HG03045 (cell line): Measurements from ENCODE around the gene NTMT1.

Source experiments
- ATAC-seq: cut with Tn5 transposase; IDR thresholded peaks from one replicate; pipeline ENCODE4 v1.9.1; 2021; ENCODE audit warnings: mild to moderate bottlenecking, moderate library complexity; ENCODE audit not compliant: unreplicated experiment

NTMT1 gene

DNA sequence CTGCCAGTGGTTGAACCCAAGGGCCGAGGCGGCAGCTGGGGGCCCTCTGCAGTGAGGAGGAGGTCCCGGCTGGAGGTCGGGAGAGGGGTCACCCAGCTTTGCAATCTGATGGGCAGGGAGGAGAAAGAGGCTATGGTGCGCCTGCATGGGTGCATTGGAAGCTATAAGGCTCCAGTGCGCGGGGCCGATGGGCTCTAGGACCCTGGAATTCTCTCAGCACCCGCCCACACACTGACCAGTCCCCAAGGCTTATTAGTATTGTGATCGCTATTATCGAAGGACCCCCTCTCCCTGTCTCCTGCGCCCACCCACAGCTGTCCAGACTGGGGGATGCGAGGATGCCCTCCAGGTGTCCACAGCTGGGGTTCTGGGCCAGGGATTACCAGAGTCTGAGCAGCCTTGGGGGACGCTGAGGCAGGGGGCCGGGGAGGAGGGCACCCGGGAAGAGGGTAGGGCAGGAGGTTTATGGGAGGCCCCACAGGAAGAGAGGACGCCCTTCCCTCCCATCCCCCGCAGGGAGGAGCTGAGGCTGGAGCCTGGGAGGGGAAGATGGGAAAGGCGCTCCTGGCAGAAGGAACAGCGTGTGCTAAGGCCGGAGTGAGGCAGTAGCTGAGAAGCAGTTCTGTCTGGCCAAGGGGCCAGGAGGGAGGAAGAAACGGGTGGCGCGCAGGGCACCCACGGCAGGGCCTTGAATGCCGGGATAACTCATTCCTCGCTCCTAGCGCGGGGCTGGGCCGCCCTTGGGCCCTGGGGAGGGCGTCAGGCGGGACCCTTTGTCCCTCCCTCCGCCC, 29.2 kb upstream of the NTMT1 start:
- no peak for ATAC-seq

DNA sequence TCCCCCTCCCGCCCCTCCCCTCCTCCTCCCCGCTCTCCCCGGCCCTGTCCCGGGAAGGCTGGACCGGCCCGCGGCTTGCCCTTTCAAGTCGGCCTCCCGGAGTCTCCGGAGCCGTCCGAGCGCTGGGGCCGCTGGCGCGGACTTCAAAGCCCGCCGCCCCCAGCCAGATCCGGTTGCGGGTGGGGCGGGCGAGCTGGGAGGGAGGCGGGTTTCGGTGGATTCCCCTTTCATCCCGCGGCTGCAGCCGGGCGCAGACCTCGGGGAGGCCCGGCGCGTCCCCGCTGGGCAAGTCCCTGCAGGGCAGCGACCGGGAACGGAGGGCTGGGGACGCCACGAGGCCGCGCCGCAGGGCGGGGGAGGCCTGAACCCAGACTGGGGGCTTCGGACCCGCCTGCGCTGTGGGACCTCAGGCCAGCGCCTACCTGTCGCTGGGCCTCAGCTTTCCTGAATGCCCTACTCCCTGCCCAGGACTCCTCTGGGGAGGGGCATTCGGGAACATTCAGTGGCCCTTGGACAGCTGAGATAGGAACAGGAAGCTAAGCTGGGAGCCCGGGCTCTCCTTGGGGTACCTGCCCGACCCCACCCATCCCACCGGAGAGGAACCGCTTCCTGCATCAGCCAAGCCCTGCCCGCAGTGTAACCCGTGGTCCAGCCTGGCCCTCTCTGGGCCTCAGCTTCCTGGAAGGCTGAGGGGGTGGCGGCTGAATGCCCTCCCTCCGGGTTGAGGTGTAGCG, 28.4 kb upstream of the NTMT1 start:
- no peak for ATAC-seq

DNA sequence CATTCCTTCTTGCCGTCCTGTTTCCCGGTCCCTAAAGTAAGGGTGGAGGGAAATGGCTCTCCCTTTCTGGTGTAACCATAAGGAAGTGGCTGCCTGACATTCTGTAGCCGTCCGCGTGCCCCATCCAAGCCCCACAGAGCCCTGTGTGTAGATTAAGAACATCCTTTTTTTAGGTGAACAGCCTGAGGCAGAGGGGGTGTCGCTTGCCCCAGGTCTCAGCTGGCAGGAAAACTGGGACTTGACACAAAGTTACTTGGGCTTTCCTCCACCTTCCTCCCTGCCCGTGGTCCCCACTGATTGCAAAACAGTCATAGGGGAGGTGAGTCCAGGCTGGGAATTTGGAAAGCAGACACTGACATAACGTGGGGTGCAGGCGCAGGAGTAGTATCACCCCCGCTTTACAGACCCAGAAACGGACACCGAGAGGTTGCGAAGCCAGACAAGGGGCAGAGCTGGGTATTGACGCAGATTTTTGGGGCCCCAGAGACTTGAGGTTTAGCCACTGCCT, 27.8 kb upstream of the NTMT1 start:
- ATAC-seq, result no peak

DNA sequence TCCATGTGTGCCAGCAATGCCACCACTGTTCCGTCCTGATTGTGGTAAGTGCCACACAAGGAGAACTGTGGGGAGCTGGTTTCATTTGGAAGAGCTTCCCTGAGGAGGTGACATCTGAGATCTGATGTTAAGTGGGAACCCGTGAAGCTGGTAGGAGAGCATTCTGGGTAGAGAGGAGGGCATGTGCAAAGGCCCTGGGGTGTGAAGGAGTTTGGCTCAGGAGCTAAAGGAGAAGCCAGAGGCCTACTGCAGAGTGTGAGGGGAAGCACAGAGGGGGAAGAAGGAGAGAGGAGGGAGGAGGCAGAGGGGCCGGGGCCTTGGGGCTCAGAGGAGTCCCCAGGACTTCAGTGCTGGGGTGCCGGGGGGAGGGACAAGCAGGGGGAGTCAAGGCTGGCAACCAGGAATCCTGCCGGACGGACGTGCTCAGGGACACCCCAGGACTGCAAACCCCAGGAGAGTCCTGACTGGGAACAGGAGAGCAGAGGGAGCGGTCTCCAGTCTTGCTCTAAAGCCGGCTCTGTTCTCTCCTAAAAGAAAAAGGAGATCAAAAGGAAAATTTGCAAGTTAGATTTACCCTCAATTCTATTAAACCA, 24.8 kb upstream of the NTMT1 start:
- no peak for ATAC-seq

DNA sequence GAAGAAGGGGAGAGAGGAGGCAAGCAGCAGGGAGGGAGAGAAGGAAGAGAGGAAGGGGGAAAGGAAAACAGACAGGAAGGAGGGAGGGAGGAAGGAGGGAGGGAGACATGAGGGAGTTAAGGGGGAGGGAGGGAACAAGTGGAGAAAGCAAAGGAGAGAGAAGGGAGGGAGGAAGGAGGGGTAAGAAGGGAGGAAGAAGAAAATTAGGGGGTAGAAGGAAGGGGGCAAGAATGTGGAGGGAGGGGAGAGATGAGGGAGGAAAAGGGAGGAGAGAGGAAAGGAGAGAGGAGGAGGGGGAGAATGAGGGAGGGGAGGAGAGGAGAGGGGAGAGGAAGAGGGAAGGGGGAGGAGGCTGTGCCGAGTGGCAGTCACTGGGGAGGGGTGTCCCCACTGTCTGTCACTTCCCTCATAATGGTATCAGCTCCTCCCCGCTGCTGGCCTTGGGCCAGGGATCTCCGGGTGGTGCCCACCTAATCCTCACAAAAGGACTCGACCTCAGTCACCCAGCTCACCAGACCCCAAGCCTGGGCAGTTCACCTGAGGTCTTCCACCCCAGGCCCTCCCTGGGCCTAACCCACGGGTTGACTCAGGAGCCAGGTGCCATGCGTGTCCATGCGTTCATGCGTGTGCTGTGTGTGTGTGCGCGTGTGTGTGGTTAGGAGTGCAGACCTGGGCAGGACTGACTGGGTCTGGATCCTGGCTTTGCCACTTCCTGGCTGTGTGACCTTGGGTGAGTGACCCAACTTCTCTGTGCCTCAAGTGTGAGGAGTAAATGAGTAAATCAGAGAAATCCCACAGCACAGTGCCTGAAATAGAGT, 23.2 kb upstream of the NTMT1 start:
- ATAC-seq, result no peak

DNA sequence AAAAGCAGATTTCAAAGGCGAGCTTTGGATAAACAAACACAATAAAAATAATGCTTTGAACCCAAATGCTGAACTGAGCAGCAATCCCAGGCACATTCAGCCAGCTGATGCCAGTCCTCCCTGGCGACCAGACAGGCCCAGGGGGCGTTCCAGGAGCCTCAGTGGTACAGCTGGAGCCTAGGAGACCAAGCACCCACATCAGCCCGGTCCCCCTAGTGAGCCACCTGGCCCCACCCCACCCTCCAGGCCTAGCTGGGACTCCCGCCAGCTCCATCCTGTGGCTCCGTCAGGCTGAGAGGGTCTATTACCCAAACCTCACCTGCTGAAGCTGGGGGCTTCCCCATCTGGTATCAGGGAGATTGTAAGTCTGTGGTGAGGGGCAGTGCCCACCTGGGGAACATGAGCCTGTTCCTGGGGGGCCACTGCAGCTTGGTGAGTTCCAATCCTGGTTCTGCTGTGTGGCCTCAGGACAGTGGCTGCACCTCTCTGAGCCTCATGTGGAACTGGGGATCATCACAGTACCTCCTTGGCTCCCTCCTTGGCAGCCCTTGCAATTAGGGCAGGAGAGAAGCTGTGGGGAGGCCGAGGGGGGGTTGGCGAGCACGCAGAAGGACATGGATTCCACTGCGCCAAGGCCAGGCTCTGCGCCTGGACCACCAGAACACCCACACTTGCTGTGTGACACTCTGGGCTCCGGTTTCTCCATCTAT, 21.8 kb upstream of the NTMT1 start:
- no peak for ATAC-seq

DNA sequence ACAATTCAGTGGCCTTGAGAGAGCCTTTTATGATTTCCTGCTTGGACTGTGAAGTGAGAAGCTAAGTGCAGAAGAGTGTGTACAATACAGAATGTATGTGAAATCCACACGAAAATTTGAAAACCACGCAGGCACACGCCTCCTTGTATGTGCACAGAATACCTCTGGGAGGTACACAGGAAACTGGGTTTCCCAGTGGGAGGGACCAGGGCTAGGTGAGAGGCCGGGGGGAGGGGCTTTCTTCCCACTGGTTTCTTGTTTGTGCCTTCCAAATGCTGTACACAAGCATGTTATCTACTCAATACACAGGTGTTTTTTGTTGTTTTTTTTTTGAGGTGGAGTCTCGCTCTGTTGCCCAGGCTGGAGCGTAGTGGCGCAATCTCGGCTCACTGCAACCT, 21.2 kb upstream of the NTMT1 start:
- ATAC-seq, result no peak

DNA sequence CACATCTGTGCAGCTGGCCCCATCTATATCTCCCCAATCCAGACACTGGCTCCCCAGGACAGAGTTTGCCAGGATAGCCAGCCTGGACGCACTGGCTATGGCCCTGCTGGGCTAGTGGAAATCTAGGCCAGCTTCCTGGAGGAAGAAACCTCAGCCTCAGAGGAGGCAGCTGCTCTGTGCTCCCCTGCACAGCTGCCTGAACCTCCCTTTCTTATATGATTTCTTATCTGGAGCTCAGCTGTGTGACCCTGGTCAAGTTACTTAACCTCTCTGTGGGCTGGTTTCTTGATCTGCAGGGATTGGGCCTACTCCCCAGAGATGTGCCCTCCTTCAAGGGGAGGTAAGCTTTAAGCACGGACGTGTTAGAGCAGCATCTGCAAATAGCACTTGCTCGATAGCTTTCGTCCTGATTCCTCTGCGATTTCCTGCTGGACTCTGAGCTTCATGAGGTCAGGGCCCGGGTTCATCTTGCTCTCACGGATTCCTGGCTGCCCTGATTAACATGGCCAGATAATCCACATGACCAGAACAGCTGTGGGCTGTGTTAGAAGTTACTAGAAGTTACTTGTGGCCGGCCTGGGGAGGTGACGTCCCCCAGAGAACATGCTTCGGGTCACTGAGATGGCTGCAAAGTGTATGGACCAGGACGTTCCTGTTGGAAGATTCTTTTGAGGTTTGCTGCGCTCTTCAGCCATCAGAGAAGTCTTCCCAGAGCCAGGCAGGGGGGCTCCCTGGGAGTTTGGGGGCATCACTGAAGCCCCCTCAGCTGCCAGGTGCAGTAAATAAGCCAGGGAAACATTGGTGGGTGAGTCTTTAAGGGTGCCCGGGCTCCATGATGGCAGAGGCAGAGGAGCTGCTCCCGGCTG, 19.6 kb upstream of the NTMT1 start:
- no peak for ATAC-seq

DNA sequence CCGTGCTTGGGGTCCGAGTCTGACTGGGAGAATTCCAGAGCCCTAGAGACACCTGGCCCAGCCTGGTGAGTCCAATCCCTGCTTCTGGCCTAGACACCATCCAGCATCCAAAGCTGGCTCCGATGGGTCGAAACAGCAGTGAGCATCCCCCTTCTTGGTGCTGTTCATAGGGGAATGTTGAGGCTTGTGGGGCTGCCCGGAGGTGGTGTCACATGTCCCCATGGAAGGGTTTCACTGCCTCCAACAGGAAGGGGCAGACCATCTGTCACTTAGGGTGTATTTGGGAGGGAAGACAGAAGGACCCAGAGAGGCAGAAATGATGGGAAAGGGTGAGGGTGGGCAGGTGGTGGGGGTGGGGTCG, 19.0 kb upstream of the NTMT1 start:
- no peak for ATAC-seq

DNA sequence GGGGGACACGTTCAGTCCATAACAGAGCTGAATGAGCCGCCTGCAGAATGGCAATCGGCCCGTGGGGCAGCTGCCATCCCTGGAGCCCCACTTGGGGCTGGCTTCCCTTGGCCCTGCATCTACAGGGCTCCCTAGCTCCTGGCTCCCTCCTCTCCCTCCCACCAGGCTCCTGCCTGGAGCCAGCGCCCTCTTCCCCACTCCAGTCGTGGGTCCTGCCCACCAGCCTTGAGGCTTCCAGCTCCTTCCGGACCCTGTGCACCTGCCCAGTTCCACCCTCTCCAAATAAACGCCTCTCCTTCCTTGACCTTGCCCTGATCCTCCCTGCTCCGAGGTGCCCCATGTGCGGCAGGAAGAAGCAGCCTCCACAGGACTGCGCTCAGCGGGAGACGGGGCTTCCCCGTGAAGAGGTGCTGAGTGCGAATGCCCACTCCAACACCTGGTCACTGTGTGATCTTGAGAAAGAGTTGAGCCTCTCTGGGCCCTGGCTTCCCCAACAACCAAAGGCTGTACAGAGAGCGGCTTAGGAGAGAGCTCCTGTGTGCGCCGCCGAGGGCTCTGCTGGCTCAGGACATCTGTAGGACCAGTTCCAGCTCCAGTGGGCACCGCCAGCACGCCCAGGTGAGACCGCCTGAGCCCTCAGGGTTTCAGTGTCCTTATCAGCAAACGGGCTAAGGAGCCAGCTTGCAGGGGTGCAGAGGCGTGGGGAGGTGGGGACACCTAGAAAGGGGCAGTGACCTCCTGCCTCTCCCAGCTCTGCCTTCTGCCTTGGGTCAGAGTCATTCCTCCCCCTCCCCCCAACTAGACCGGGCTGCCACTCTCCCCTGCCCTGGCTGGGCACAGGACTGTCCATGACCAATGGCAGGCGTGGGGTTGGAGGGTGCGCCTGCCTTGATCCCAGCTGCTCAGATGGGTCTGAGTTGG, 17.1 kb upstream of the NTMT1 start:
- ATAC-seq, result no peak

DNA sequence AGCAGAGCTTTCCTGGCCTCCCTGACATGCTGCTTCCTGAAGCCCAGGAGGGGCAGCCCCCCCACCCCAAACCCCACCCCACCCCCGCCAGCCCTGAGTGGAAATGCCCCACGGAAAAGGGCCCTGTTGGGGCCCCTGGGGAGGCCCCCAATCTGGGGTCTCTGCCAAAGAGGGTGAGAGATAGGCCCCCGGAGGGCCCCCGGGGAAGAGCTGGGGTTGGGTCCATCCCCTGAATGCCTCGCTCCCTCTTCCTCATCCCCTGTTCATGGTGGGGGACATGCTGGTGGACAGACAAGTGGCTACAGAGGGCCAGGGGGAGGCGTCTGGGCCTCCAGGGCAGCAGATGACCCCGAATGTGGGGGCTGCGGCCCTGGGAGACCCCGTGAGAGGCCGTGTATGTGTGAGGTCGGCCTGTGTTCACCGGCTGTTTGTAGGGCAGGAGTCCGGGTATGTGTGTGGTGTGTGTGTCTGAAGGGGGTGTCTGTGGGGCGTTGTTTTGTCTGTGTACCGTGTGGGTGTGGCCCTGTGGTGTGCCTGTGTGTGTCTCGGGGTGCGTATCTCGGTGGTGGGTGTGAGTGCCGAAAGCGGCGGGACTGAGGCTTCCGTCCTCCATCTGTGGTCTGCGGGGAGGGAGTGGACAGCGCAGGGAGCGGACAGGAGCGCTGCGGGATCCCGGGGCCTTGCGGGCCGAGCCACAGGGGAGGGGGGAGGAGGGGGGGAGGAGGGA, 16.3 kb upstream of the NTMT1 start:
- no peak for ATAC-seq

DNA sequence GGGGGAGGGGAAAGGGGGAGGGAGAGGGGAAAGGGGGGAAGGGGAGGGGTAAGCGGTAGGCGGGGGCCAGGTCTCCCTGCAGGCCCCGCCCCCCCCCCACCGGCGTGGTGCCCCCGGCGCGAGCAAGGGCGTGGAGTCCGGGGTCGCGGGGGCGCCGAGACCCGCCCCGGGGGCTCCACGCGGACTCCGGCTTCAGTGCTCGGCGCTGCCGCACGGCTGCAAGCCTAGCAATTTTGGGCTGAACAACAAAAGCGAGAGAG, 15.8 kb upstream of the NTMT1 start:
- ATAC-seq, result no peak

DNA sequence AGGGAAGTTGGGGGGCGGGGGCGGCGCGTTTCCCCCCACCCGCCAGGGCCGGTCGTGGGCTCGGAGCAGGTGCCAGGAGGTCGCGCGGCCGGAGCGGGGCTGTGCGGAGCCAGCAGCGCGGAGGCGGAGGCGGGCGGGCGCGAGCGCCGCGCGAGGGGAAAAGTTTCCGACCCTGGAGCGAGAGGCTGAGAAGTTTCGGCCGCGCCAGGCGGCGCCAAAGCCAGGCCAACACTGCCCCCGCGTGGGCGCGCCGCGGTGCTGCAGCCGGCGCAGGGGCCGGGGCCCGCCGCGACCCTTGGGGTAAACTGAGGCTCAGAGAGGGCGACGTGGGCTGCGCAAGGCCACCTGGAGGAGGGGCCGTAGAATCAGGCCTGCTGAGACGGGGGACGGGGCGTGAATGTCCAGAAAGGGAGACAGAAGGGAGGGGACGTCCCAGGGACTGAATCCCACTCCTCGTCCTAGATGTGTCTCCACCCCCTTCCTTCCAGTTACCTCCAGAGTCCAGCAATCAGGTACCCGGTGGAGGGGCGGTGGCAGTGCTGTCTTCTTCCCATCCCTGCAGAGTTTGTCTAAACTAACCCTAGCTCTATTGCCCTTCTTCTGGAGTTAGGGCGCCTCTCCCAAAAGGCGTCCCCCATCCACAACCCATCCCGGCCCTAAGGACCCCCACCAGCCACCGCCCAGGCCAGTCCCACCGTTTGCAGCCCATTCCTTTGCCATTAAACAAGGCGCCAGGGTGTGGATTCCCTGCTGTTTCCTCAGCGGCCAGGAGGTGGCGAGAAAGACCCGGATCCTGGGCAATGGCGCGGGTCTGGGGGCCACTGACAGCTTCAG, 15.3 kb upstream of the NTMT1 start:
- peak; percentile 48 for ATAC-seq

DNA sequence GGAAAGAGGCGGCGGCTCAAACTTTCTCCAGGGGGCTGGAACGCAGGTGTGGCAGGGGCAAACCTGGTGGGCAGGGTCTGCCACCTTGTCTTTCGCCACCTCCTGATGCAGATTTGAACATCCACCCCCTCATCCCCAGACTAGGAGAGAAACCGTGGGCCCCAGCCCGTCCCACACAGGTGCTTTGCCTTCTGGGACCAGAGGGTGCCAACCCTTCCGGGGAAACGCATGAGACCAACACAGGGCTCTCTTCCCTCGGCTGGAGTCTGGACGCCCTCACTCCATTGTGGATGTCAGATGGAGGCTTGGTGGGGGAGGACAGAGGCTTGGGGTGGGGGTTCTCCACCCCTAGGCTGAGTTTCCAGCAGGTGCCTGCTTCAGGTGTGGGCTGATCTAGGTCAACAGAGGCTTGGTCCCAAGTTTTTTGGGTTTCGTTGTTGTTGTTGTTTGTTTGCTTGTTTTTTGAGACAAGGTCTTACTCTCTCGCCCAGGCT, 14.6 kb upstream of the NTMT1 start:
- ATAC-seq, result no peak

DNA sequence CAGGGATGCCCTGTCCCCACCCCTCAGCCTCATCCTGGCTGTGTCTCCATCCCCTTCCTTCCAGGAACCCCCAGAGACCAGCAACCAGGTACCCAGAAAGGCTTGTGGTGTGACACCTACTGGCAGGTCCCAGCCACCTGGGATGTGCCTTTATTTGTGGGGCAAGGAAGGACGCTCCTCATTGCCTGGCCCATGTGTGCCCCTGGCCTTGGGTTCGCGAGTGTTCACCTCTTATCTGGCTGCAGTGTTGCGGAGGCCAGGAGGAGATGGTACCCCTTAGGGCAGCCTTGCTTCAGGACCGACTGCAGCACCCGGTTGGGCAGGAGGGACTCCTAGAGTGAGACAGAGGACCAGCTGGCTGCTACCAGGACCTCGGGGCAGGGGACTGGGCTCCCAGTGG, 13.8 kb upstream of the NTMT1 start:
- ATAC-seq, result no peak

DNA sequence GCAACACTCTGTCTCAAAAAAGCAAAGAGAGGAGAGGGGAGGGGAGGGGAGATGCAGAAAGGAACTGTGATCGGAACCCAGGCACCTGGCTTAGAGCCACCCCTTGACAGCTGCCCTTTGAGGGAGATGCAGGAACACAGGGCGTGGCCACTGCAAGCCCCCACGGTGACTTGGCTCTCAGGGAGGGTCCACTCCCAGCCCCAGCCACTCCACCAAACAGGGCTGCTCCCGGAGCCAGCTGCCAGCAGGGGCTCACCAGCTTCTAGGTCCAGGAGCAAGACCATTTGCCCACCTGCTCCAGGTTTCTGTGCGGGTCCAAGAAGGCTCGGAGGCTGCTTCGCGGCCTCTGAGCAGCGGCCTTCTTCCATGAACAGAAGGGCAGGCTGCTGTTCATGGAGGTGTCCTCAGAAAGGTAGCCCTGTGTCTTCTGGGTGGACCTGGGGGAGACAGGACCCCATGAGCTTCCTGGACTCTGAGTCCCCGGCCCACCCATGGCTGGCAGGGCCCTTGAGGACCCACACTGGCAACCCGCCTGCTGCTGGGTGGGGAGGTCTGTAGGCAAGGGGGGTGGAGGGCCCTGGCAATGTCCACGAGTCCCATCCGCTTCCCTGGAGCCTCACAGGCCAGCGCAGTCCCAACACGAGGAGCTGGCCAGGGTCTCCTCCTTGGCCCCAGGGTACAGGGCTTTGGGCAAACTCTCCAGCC, 13.0 kb upstream of the NTMT1 start:
- ATAC-seq, result no peak
